Neuron (in vitro differentiated cells): Measurements from ENCODE around the gene NUP50.

Experiments used
- H2AFZ ChIP-seq: one replicate; pipeline ENCODE4 v1.6.1; 2013; ENCODE audit warnings: low read depth, mild to moderate bottlenecking, inconsistent platforms, low read length, moderate library complexity
- H3K27me3 ChIP-seq: one replicate; pipeline ENCODE4 v1.6.1; 2013; ENCODE audit warnings: low read length; ENCODE audit not compliant: insufficient read depth
- H3K36me3 ChIP-seq: one replicate; pipeline ENCODE4 v1.6.1; 2013; ENCODE audit warnings: low read length; ENCODE audit not compliant: insufficient read depth
- H3K4me1 ChIP-seq: one replicate; pipeline ENCODE4 v1.6.1; 2013; ENCODE audit warnings: low read length; ENCODE audit not compliant: insufficient read depth
- H3K4me3 ChIP-seq: 2 replicates; pipeline ENCODE4 v1.5.1; 2013; ENCODE audit warnings: mild to moderate bottlenecking, low read length, moderate library complexity
- H3K9me3 ChIP-seq: one replicate; pipeline ENCODE4 v1.6.1; 2013; ENCODE audit warnings: low read length

The NUP50 gene

DNA sequence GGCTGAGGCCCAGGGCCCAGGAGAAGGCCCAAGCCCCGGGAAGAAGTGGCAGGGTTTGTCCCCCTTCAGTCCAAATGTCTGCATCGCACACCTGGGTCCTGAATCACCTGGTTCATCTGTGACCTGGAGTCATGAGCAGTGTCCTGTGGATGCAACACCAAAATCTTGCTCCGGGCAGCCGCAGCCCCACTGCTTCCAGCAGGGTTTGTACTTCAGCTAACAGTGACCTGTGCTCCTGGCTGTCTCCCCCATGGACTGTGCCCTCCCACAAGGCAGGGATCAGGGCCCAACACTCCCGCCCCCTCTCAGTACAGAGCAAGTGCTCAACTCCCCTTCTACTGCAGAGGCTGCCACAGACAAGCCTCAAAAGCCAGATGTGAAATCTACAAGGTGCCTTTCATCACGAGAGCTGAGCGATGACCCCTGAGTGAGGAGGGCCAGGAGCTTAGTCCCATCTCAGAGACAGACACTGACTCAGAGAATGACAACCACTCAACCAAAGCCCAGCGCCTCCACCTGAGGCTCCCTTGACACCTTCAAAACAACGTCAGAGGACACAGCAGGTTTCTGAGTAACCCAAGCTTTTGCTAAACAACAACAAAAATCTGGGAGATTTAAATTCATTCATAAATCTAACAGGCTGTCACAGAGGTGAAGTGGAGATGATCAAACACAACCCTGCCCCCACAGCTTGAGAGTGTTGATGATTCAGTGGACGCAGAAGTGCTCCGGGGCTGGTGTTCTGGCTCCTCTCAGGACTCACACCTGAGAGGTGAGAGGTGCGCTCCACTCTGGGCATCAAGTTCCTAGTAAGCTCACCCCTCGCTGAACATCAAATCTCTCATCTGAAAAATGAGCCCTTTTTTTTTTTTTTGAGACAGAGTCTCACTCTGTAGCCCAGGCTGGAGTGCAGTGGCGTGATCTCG, 73.6 kb downstream of the NUP50 start:
- Histone ChIP-seq H3K36me3 (no peaks in the 10 kb centered on the region), H3K4me1 (peaks cover 15% of the 10 kb centered on the region), H3K4me3 (no peak overlapping the region), H3K9me3 (no peaks in the 10 kb centered on the region), H3K27me3 (peaks cover 5% of the 10 kb centered on the region), H2AFZ (no peak overlapping the region)
